ENCODE measurements around the gene CTSH.
"Not testable (repeated sequence)": the region's sequence is repeated elsewhere in the genome, so short reads cannot be mapped to it uniquely, and the experiment has no call there.

Gene CTSH

GRCh38 chr15:78933187-78933822 is 11.5 kb downstream of the CTSH start:
- no peak for TF ChIP-seq CTCF (IDR thresholded peaks at IDR 0.05; ENCODE audit: low read depth, low read length, missing control alignments)
- no peak for DNase-seq (ENCODE audit: extremely low read depth, low read depth)
- H3K4me3 ChIP-seq (replicated peaks; ENCODE audit: low read depth, low read length) = no peak overlapping the region

GRCh38 chr15:78932258-78932808 is 12.5 kb downstream of the CTSH start:
- TF ChIP-seq CTCF (IDR thresholded peaks at IDR 0.05; ENCODE audit: low read depth, low read length, missing control alignments) = no peak
- no peak overlapping the region for H3K4me3 ChIP-seq (replicated peaks; ENCODE audit: low read depth, low read length)
- no peak for DNase-seq (ENCODE audit: extremely low read depth, low read depth)

GRCh38 chr15:78931439-78932257 is 13.2 kb downstream of the CTSH start:
- no peak for DNase-seq (ENCODE audit: extremely low read depth, low read depth)
- no peak overlapping the region for H3K4me3 ChIP-seq (replicated peaks; ENCODE audit: low read depth, low read length)
- TF ChIP-seq CTCF (IDR thresholded peaks at IDR 0.05; ENCODE audit: low read depth, low read length, missing control alignments) = no peak

GRCh38 chr15:78930577-78931388 is 14.1 kb downstream of the CTSH start:
- no peak overlapping the region for H3K4me3 ChIP-seq (replicated peaks; ENCODE audit: low read depth, low read length)
- TF ChIP-seq CTCF (IDR thresholded peaks at IDR 0.05; ENCODE audit: low read depth, low read length, missing control alignments) = no peak
- peak; percentile 81 for DNase-seq (ENCODE audit: extremely low read depth, low read depth)

- H3K4me3 ChIP-seq (replicated peaks; ENCODE audit: low read depth, low read length) = no peak overlapping the region
- TF ChIP-seq CTCF (IDR thresholded peaks at IDR 0.05; ENCODE audit: low read depth, low read length, missing control alignments) = no peak
- DNase-seq (ENCODE audit: extremely low read depth, low read depth) = no peak
Measured at GRCh38 chr15:78929536-78930264, 15.1 kb downstream of the CTSH start.

- TF ChIP-seq CTCF (IDR thresholded peaks at IDR 0.05; ENCODE audit: low read depth, low read length, missing control alignments) = no peak
Measured at GRCh38 chr15:78928616-78929093, 16.2 kb downstream of the CTSH start.

GRCh38 chr15:78928176-78928575 is 16.7 kb downstream of the CTSH start:
- not testable (repeated sequence) for DNase-seq (ENCODE audit: extremely low read depth, low read depth); H3K4me3 ChIP-seq (replicated peaks; ENCODE audit: low read depth, low read length)

More at GRCh38 chr15:78928616-78929093, 16.2 kb downstream of the CTSH start:
- H3K4me3 ChIP-seq (replicated peaks; ENCODE audit: low read depth, low read length) = no peak overlapping the region
- no peak for DNase-seq (ENCODE audit: extremely low read depth, low read depth)

Measured in HFF-Myc (cell line).